ENCODE data around the gene SEC62.

SEC62 gene

GRCh38 chr3:169955406-169955805 lies 11.2 kb upstream of the SEC62 start:
- Mint-ChIP-seq H3K36me3 (ENCODE audit: low read depth) (no peaks in the 10 kb centered on the region), H3K4me1 (no peaks in the 10 kb centered on the region), H3K27ac (no peak overlapping the region), H3K9me3 (peaks cover 2% of the 10 kb centered on the region), H3K4me3 (no peak overlapping the region), H3K27me3 (ENCODE audit: low read depth) (no peaks in the 10 kb centered on the region)
- no peak for TF ChIP-seq CTCF (IDR thresholded peaks at IDR 0.05; ENCODE audit: unreplicated experiment in 3 of 3)

- Mint-ChIP-seq H3K4me1 (peaks cover 24% of the 10 kb centered on the region), H3K9me3 (peaks cover 7% of the 10 kb centered on the region), H3K27me3 (ENCODE audit: low read depth) (no peaks in the 10 kb centered on the region), H3K36me3 (ENCODE audit: low read depth) (no peaks in the 10 kb centered on the region), H3K27ac (no peak overlapping the region), H3K4me3 (peak overlapping the region; percentile 3 to 68 (median 35))
- TF ChIP-seq CTCF (IDR thresholded peaks at IDR 0.05; ENCODE audit: unreplicated experiment in 3 of 3), result no peak
Observed at GRCh38 chr3:169964176-169964575, 2.4 kb upstream of the SEC62 start.

GRCh38 chr3:169965562-169966427 lies 812 bp upstream of the SEC62 start:
- Mint-ChIP-seq H3K4me3 (peak overlapping the region; percentile 90 to 99 (median 92)), H3K4me1 (peaks cover 25% of the 10 kb centered on the region), H3K27me3 (ENCODE audit: low read depth) (no peaks in the 10 kb centered on the region), H3K36me3 (ENCODE audit: low read depth) (peaks cover 3% of the 10 kb centered on the region), H3K9me3 (peaks cover 7% of the 10 kb centered on the region), H3K27ac (peak overlapping the region; percentile 97 to 99 (median 99))
- TF ChIP-seq CTCF (IDR thresholded peaks at IDR 0.05; ENCODE audit: unreplicated experiment in 3 of 3), result no peak

- Mint-ChIP-seq H3K27ac (peak overlapping the region; percentile 97 to 99 (median 99)), H3K4me1 (peaks cover 31% of the 10 kb centered on the region), H3K4me3 (peak overlapping the region; percentile 90 to 99 (median 92)), H3K36me3 (ENCODE audit: low read depth) (peaks cover 9% of the 10 kb centered on the region), H3K9me3 (peaks cover 7% of the 10 kb centered on the region), H3K27me3 (ENCODE audit: low read depth) (no peaks in the 10 kb centered on the region)
- TF ChIP-seq CTCF (IDR thresholded peaks at IDR 0.05; ENCODE audit: unreplicated experiment in 3 of 3), result no peak
Observed at GRCh38 chr3:169966951-169967915, 626 bp downstream of the SEC62 start.

- peaks cover 7% of the 10 kb centered on the region for H3K9me3 Mint-ChIP-seq
- peak overlapping the region; percentile 97 to 99 (median 99) for H3K27ac Mint-ChIP-seq
- H3K4me3 Mint-ChIP-seq, result peak overlapping the region; percentile 90 to 99 (median 92)
- H3K4me1 Mint-ChIP-seq, result peaks cover 31% of the 10 kb centered on the region
- TF ChIP-seq CTCF (IDR thresholded peaks at IDR 0.05; ENCODE audit: unreplicated experiment in 3 of 3), result no peak
- peaks cover 14% of the 10 kb centered on the region for H3K36me3 Mint-ChIP-seq (ENCODE audit: low read depth)
- H3K27me3 Mint-ChIP-seq (ENCODE audit: low read depth), result no peaks in the 10 kb centered on the region
Observed at GRCh38 chr3:169968224-169968885, 1.7 kb downstream of the SEC62 start.
